GM23248 (cell line): ENCODE measurements around the gene CDC42SE2. TPM values are rescaled to one million over a fixed set of nuclear protein-coding genes. Genes with fewer than 3 reads are reported as not detected.
A peak's percentile ranks its signal among the peaks of the same experiment; 100 is the strongest.

Experiments used
- DNase-seq: peaks from one replicate; pipeline ENCODE4 v3.0.0-alpha.2; 2015
- H2AFZ ChIP-seq: fragments of 200-600 bp; sonication (generic); 2 replicates; pipeline ENCODE4 v1.6.1; 2016; ENCODE audit warnings: antibody characterized with exemption
- H3F3A ChIP-seq: fragments of 200-600 bp; sonication (generic); 2 replicates; pipeline ENCODE4 v1.6.1; 2016; ENCODE audit warnings: mild to moderate bottlenecking, antibody characterized with exemption, mixed run types; ENCODE audit not compliant: insufficient read depth
- H3K27ac ChIP-seq: fragments of 200-600 bp; sonication (generic); 2 replicates; pipeline ENCODE4 v1.5.1; 2016; ENCODE audit warnings: mild to moderate bottlenecking
- H3K27me3 ChIP-seq: fragments of 200-600 bp; sonication (generic); replicated peaks from 2 replicates; pipeline ENCODE4 v1.6.1; 2016; ENCODE audit warnings: mild to moderate bottlenecking; ENCODE audit not compliant: insufficient read depth
- H3K36me3 ChIP-seq: fragments of 200-600 bp; sonication (generic); 2 replicates; pipeline ENCODE4 v1.6.1; 2016; ENCODE audit warnings: low read depth, mild to moderate bottlenecking
- H3K4me1 ChIP-seq: fragments of 200-600 bp; sonication (generic); 2 replicates; pipeline ENCODE4 v1.6.1; 2016; ENCODE audit warnings: mild to moderate bottlenecking; ENCODE audit not compliant: insufficient read depth
- H3K4me2 ChIP-seq: fragments of 200-600 bp; sonication (generic); one replicate; pipeline ENCODE4 v1.6.1; 2016; ENCODE audit warnings: mild to moderate bottlenecking; ENCODE audit not compliant: unreplicated experiment
- H3K4me3 ChIP-seq: fragments of 200-600 bp; sonication (generic); 2 replicates; pipeline ENCODE4 v1.5.1; 2016; ENCODE audit warnings: mild to moderate bottlenecking
- H3K79me2 ChIP-seq: fragments of 200-600 bp; sonication (generic); 2 replicates; pipeline ENCODE4 v1.6.1; 2016; ENCODE audit warnings: mild to moderate bottlenecking; ENCODE audit not compliant: insufficient read depth
- H3K9ac ChIP-seq: fragments of 200-600 bp; sonication (generic); 2 replicates; pipeline ENCODE4 v1.6.1; 2016; ENCODE audit warnings: mild to moderate bottlenecking
- H3K9me2 ChIP-seq: fragments of 200-600 bp; sonication (generic); 2 replicates; pipeline ENCODE4 v1.6.1; 2016; ENCODE audit warnings: mixed run types, mild to moderate bottlenecking, moderate library complexity; ENCODE audit not compliant: insufficient read depth
- H3K9me3 ChIP-seq: fragments of 200-600 bp; sonication (generic); one replicate; pipeline ENCODE4 v1.6.1; 2017; ENCODE audit warnings: low read depth
- H4K20me1 ChIP-seq: fragments of 200-600 bp; sonication (generic); 2 replicates; pipeline ENCODE4 v1.6.0; 2016; ENCODE audit not compliant: insufficient read depth
- EZH2 ChIP-seq: fragments of 200-600 bp; sonication (generic); IDR thresholded peaks from 2 replicates; pipeline ENCODE4 v1.6.1; 2018; ENCODE audit warnings: antibody characterized with exemption, mild to moderate bottlenecking; ENCODE audit not compliant: insufficient read depth, poor library complexity, severe bottlenecking
- EZH2phosphoT487 ChIP-seq: fragments of 200-600 bp; sonication (generic); IDR thresholded peaks from 2 replicates; pipeline ENCODE4 v1.6.1; 2018; ENCODE audit warnings: antibody characterized with exemption, moderate library complexity, mild to moderate bottlenecking, low read depth; ENCODE audit not compliant: insufficient read depth
- WGBS, 2 experiments: methylation state at CpG; one replicate each; pipeline ENCODE4 v1.1.6; 2015 to 2017; ENCODE audit warnings: low lambda C conversion rate in 2 of 2, low coverage in 1 of 2; ENCODE audit errors: missing lambda C conversion rate in 2 of 2; 5-methylcytosine and 5-hydroxymethylcytosine counted together
- in situ Hi-C: fragments of 300-500 bp; cut with MboI; formaldehyde crosslinking; loops from 2 replicates; pipeline ENCODE4 v1.15.0; 2020
- polyA plus RNA-seq: library from polyadenylated mRNA; unstranded; fragments of >200 nt; fragmentation: Nextera tagmentation; extraction: Ambion mirVana; gene quantifications from 2 replicates; pipeline ENCODE4 v1.2.1, GENCODE V29; 2016
- total RNA-seq: library from RNA; depleted of rRNA; stranded (reverse); fragments of >200 nt; shearing (Covaris generic); gene quantifications from 2 replicates; pipeline ENCODE4 v1.2.3, GENCODE V29; 2014

Gene CDC42SE2
- total and polyA plus RNA-seq, 2 experiments from 2014 or later: 13.7 to 17.5 TPM

DNA sequence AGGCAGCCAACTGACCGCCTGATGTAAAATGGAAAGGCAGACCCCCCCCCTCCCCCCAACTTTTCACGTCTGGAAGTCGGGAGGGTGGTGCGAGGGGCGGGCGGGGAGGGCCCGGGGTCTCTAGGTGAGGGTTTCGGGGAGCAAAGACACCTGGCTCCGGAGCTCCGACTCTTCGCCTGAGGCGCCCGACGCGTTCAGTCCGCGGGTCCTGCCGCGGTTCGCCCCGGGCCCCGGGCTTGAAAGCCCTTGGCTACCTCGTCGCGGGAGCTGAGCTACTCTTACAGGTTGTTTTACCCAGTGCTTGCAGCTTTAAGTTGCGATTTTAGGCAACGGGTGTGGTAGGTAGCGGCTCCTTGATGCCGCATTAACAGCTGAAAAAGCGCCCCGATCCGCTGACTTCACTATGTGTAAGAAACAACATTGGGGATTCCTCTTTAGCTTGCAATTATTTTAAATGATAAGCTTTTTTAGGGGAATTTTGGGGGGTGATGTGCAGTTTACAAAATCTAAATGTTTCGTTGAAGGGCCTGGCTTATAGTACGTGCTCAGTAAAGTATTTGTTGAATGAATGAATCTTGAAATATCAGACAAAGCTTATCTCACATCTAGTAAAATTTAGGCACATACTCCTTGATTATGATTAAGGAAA is 722 bp downstream of the CDC42SE2 start:
- Histone ChIP-seq H3K27ac (no peak overlapping the region), H3K9ac (peak overlapping the region; percentile 79), H3K9me2 (no peaks in the 10 kb centered on the region), H3K4me3 (peak overlapping the region; percentile 92), H4K20me1 (no peaks in the 10 kb centered on the region), H3K4me1 (peaks cover 18% of the 10 kb centered on the region), H3F3A (no peaks in the 10 kb centered on the region), H3K36me3 (no peaks in the 10 kb centered on the region), H3K4me2 (peak overlapping the region; percentile 92), H3K79me2 (peaks cover 52% of the 10 kb centered on the region), H3K27me3 (no peaks in the 10 kb centered on the region), H2AFZ (peak overlapping the region; percentile 85), H3K9me3 (no peaks in the 10 kb centered on the region)
- peak; percentile 59 for DNase-seq
- in situ Hi-C loops: no loop called here
- TF ChIP-seq EZH2phosphoT487 (no peak), EZH2 (no peak)
- 0 to 1% methylated on average over 17 to 34 of the region's 34 CpGs for WGBS, 2 experiments

GRCh38 chr5:131265311-131265803 is 1.5 kb downstream of the CDC42SE2 start:
- Histone ChIP-seq H3K9me2 (no peaks in the 10 kb centered on the region), H3K4me2 (peak overlapping the region; percentile 92), H4K20me1 (no peaks in the 10 kb centered on the region), H3K79me2 (peaks cover 60% of the 10 kb centered on the region), H3K27ac (no peak overlapping the region), H2AFZ (peak overlapping the region; percentile 85), H3K9ac (peak overlapping the region; percentile 79), H3K9me3 (no peaks in the 10 kb centered on the region), H3K4me1 (peaks cover 19% of the 10 kb centered on the region), H3K36me3 (no peaks in the 10 kb centered on the region), H3K27me3 (no peaks in the 10 kb centered on the region), H3K4me3 (peak overlapping the region; percentile 92), H3F3A (peaks cover 1% of the 10 kb centered on the region; the same call in 1 of the 2 replicates)
- TF ChIP-seq EZH2phosphoT487 (no peak), EZH2 (no peak)
- DNase-seq: peak; percentile 62
- in situ Hi-C loops: no loop called here
- WGBS, 2 experiments: 45 to 60% methylated on average over 2 of the region's 2 CpGs

DNA sequence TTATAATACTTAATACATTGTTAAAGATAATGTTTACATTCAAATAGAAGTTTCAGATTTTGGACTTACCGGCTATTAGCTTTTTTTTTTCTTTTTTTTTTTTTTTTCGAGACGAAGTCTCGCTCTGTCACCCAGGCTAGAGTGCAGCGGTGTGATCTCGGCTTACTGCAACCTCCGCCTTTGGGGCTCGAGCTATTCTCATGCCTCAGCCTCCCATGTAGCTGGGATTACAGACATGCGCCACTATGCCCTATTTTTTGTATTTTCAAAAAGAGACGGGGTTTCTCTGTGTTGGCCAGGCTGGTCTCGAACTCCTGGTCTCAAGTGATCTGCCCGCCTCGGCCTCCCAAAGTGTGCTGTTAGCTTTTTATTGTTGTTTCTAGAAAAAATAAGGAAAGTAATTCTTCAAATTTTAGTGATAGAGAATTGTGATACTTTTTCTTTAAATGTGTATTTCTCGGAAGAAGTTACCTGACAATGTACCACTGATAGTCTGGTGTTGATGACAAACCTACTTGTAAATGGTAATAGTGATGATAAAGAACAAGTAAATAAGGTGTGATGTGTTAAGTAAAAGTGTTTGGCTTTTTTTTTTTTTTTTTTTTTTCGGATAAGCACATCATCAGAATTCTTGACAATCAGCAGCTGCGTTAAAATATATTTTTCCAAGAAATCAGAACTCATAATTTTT is 2.7 kb downstream of the CDC42SE2 start:
- Histone ChIP-seq H3F3A (peaks cover 13% of the 10 kb centered on the region; the same call in 1 of the 2 replicates), H3K9me3 (no peaks in the 10 kb centered on the region), H3K4me3 (no peak overlapping the region), H4K20me1 (no peaks in the 10 kb centered on the region), H2AFZ (no peak overlapping the region), H3K4me1 (peaks cover 28% of the 10 kb centered on the region), H3K36me3 (no peaks in the 10 kb centered on the region), H3K4me2 (no peak overlapping the region), H3K27ac (no peak overlapping the region), H3K79me2 (peaks cover 71% of the 10 kb centered on the region), H3K9me2 (no peaks in the 10 kb centered on the region), H3K9ac (no peak overlapping the region), H3K27me3 (no peaks in the 10 kb centered on the region)
- in situ Hi-C loops: no loop called here
- WGBS, 2 experiments: 94 to 96% methylated on average over 15 to 16 of the region's 16 CpGs
- no peak for TF ChIP-seq EZH2
- TF ChIP-seq EZH2phosphoT487: no peak
- DNase-seq: no peak

- DNase-seq: peak; percentile 36
- no peak for TF ChIP-seq EZH2phosphoT487
- no peak for TF ChIP-seq EZH2
- H3K9me2 ChIP-seq: no peaks in the 10 kb centered on the region
- H3K9ac ChIP-seq: no peak overlapping the region
- H3K27ac ChIP-seq: no peak overlapping the region
- H3K27me3 ChIP-seq: no peaks in the 10 kb centered on the region
- in situ Hi-C loops: no loop called here
- peaks cover 28% of the 10 kb centered on the region for H3K4me1 ChIP-seq
- H3K4me2 ChIP-seq: no peak overlapping the region
- peaks cover 95% of the 10 kb centered on the region for H3K79me2 ChIP-seq
- 0 out of 2 replicates have a peak, but pooled peaks cover 6% of the 10 kb centered on the region for H4K20me1 ChIP-seq
- no peaks in the 10 kb centered on the region for H3K9me3 ChIP-seq
- H3K4me3 ChIP-seq: no peak overlapping the region
- H3F3A ChIP-seq: peaks cover 16% of the 10 kb centered on the region; the same call in 1 of the 2 replicates
- H3K36me3 ChIP-seq: no peaks in the 10 kb centered on the region
- H2AFZ ChIP-seq: no peak overlapping the region
- WGBS, 2 experiments: 87 to 91% methylated on average over 11 to 12 of the region's 12 CpGs
These were observed 5.0 kb downstream of the CDC42SE2 start for GRCh38 chr5:131268758-131269370.
